IPS-20b (cell line): ENCODE results near the gene TOMM20.
"Not testable (repeated sequence)": the region's sequence is repeated elsewhere in the genome, so short reads cannot be mapped to it uniquely, and the experiment has no call there.

Experiments used
- H3K27ac ChIP-seq: one replicate; pipeline ENCODE4 v1.5.1; 2013; ENCODE audit warnings: low read length
- H3K27me3 ChIP-seq: 2 replicates; pipeline ENCODE4 v1.6.1; 2013; ENCODE audit warnings: mild to moderate bottlenecking, low read length, inconsistent platforms; ENCODE audit not compliant: insufficient read depth
- H3K36me3 ChIP-seq: 2 replicates; pipeline ENCODE4 v1.6.1; 2013; ENCODE audit warnings: low read depth, mild to moderate bottlenecking, inconsistent platforms, low read length, moderate library complexity; ENCODE audit not compliant: insufficient read depth
- H3K4me1 ChIP-seq: 2 replicates; pipeline ENCODE4 v1.6.1; 2013; ENCODE audit warnings: mild to moderate bottlenecking, control low read depth, inconsistent platforms, low read length, moderate library complexity; ENCODE audit not compliant: insufficient read depth
- H3K4me3 ChIP-seq: 2 replicates; pipeline ENCODE4 v1.5.1; 2013; ENCODE audit warnings: mild to moderate bottlenecking, low read length, inconsistent platforms
- H3K9ac ChIP-seq: 2 replicates; pipeline ENCODE4 v1.6.1; 2013; ENCODE audit warnings: low read depth, mild to moderate bottlenecking, inconsistent platforms, low read length, moderate library complexity
- H3K9me3 ChIP-seq: 2 replicates; pipeline ENCODE4 v1.6.1; 2013; ENCODE audit warnings: mild to moderate bottlenecking, low read depth, low read length, inconsistent platforms; ENCODE audit not compliant: insufficient read depth

Gene TOMM20

DNA sequence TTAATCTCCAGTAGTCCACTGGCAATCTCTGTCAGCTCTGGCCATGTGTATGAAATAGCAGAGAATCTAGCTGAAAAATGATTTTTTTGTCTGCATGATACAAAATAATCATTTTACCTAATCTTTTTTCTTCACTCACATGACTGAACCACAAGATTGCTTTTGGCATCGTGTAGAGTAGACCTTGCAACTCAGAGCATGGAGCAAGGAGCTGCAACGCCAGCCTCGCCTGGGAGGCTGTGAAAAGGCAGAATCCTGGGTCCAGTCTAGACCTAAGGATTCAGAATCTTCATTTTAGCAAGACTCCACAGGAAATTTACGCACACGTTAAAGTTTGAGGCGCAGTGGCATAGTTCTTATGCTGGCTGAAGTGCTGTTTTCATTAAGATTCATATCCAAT lies 40.2 kb downstream of the TOMM20 start:
- no peak overlapping the region for H3K27ac ChIP-seq
- H3K9me3 ChIP-seq, result no peaks in the 10 kb centered on the region
- no peaks in the 10 kb centered on the region for H3K27me3 ChIP-seq
- H3K4me3 ChIP-seq, result no peak overlapping the region
- H3K4me1 ChIP-seq, result peaks cover 15% of the 10 kb centered on the region
- no peak overlapping the region for H3K9ac ChIP-seq
- no peaks in the 10 kb centered on the region for H3K36me3 ChIP-seq

DNA sequence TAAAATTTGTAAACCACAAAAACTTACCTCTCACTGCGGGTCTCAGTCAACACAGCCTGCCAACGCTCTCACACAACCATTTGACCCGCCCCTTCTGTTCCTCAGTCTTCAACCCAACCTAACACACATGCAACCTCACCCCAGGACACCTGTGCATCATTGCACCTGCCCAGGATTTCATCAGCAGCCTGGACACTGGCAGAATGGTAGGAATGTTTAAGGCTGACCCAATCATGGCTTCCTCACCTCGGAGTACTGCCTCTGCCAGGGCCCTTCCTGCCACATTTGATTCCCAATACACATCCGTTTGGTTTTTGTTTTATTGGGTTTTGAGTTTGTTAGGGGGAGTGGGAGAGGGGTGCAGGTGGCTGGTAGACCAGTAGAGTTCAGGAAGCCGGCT lies 40.7 kb downstream of the TOMM20 start:
- Histone ChIP-seq H3K9me3 (no peaks in the 10 kb centered on the region), H3K4me1 (peaks cover 16% of the 10 kb centered on the region), H3K9ac (no peak overlapping the region), H3K36me3 (no peaks in the 10 kb centered on the region), H3K27me3 (no peaks in the 10 kb centered on the region), H3K4me3 (no peak overlapping the region), H3K27ac (peak overlapping the region; percentile 14)

DNA sequence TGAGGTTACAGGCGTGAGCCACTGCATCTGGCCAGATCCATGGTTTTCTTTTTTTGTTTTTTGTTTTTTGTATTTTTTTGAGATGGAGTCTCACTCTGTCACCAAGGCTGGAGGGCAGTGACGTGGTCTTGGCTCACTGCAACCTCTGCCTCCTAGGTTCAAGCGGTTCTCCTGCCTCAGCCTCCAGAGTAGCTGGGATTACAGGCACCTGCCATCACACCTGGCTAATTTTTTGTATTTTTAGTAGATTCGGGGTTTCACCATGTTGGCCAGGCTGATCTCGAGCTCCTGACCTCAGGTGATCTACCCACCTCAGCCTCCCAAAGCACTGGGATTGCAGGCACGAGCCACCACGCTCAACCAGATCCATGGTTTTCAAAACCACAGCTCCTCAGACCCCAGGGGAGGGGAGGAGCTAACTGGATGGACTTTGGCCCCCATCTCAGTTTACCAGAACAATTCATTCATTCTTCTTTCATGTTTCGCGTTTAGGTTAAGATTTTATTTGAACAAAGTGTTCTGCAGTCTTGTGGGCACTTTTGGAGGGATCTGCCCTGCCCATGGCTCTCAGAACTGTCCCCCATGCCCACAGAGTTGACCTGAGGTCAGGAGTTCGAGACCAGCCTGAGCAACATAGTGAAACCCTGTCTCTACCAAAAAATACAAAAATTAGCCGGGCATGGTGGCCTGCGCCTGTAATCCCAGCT lies 43.1 kb downstream of the TOMM20 start:
- H3K4me1 ChIP-seq, H3K27ac ChIP-seq, H3K27me3 ChIP-seq, H3K36me3 ChIP-seq, H3K4me3 ChIP-seq, H3K9ac ChIP-seq, H3K9me3 ChIP-seq: not testable (repeated sequence)

DNA sequence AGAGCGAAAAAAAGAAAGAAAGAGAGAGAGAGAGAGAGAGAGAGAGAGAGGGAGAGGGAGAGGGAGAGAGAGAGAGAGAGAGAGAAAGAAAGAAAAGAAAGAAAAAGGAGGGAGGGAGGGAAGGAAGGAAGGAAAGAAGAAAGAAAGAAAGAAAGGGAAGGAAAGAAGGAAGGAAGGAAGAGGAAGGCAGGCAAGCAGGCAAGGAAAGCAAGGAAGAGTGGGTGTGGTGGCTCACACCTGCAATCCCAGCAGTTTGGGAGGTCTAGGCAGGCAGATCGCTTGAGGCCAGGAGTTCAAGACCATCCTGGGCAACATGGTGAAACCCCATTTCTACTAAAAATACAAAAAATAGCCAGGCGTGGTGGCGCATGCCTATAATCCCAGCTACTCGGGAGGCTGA lies 47.8 kb downstream of the TOMM20 start:
- H3K27ac ChIP-seq, H3K36me3 ChIP-seq, H3K9ac ChIP-seq, H3K27me3 ChIP-seq, H3K4me1 ChIP-seq, H3K9me3 ChIP-seq, H3K4me3 ChIP-seq: not testable (repeated sequence)

DNA sequence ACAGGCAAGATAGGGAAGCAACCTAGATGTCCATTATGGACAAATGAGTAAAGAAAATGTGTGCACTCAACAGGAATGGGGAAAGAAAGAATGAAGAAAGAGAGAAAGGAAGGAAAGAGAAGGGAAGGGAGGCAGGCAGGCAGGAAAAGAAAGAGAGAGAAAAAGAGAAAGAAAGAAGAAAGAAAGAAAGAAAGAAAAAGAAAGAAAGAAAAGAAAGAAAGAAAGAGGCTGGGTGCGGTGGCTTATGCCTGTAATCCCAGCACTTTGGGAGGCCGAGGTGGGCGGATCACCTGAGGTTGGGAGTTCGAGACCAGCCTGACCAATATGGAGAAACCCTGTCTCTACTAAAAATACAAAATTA lies 48.4 kb downstream of the TOMM20 start:
- H3K27ac ChIP-seq, H3K36me3 ChIP-seq, H3K4me3 ChIP-seq, H3K9ac ChIP-seq, H3K27me3 ChIP-seq, H3K4me1 ChIP-seq, H3K9me3 ChIP-seq: not testable (repeated sequence)

DNA sequence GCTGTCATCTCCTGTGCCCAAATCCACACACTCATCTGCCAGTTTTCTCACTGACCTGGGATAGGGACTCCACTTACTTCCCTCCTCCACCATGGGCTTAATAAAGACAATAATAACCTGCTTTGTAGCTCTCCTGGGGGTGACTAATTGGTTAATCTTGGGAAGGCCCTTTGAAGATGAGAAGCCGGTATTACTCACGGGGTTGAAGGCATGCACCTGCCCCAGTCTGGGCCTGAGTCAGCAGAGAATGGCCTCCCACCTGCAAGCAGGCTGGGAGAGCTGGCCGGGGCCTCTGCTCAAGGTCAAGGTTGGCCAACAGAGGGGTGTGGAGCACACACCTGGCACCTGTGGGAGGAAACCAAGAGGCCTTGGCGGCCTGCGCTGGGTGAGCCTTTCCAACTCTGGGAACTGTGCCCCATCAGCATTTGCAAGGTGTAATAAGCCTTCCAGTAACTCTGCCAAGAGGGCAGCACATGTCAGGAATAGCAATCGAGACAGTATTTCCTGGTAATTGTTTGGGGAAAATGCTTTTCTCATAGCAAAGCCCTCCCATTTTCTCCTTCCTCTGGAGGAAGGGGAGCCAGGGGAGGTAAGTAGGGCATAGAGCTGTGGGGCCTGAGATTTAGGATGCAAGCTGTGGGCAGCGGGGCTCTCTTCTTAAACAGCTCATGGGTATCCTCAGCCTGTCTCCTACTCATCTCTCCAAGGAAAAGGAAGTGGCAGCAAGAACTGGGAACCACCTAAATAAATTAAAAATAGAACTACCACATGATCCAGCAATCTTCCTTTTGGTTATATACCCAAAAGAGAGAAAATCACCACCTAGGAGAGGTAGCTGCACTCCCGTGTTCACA lies 49.0 kb downstream of the TOMM20 start:
- H3K27ac ChIP-seq, result no peak overlapping the region
- no peak overlapping the region for H3K4me3 ChIP-seq
- no peaks in the 10 kb centered on the region for H3K36me3 ChIP-seq
- H3K9ac ChIP-seq, result no peak overlapping the region
- no peaks in the 10 kb centered on the region for H3K27me3 ChIP-seq
- peaks cover 8% of the 10 kb centered on the region; the same call in 1 of the 2 replicates for H3K4me1 ChIP-seq
- no peaks in the 10 kb centered on the region for H3K9me3 ChIP-seq

DNA sequence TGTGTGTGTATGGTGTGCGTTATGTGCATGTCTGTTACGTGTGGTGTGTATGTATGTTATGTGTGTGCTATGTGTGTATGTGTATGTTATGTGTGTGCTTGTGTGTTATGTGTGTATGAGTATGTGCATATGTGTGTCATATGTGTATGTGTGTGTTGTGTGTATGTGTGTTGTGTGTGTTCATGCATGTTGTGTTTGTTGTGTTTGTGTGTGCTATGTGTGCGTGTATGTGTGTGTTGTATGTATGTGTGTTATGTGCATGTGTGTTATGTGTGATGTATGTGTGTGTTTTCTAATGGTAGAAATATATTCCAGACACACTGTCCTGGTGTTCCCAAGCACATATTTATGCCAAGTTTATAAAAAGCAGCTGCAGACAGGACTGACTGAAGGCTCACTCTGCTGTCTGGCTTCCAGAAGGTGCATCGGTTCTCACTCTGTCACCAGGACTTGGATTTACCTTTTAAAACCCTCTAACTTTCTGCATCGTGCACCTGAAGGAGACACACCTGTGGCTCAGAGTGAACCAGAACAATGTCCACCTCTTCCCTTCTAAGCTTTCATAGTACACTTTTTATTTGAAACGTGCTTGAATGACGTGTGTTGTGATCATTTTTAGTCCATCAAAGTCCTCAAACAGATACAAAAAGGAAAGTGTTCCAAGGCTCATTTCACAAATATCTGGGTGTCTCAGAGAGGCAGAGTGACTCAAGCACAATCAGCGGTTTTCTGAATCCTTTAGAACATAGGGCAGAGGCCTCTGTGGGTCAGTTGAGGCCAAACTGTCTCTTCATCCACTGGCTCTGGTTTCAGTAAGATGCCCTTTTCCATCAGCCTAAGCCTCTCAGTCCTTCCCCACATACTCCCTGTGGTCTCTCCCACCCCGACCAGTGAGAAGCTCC lies 49.9 kb downstream of the TOMM20 start:
- H3K27me3 ChIP-seq, result no peaks in the 10 kb centered on the region
- no peak overlapping the region for H3K4me3 ChIP-seq
- H3K4me1 ChIP-seq, result peaks cover 4% of the 10 kb centered on the region; the same call in 1 of the 2 replicates
- no peak overlapping the region for H3K9ac ChIP-seq
- no peaks in the 10 kb centered on the region for H3K36me3 ChIP-seq
- no peak overlapping the region for H3K27ac ChIP-seq
- no peaks in the 10 kb centered on the region for H3K9me3 ChIP-seq

DNA sequence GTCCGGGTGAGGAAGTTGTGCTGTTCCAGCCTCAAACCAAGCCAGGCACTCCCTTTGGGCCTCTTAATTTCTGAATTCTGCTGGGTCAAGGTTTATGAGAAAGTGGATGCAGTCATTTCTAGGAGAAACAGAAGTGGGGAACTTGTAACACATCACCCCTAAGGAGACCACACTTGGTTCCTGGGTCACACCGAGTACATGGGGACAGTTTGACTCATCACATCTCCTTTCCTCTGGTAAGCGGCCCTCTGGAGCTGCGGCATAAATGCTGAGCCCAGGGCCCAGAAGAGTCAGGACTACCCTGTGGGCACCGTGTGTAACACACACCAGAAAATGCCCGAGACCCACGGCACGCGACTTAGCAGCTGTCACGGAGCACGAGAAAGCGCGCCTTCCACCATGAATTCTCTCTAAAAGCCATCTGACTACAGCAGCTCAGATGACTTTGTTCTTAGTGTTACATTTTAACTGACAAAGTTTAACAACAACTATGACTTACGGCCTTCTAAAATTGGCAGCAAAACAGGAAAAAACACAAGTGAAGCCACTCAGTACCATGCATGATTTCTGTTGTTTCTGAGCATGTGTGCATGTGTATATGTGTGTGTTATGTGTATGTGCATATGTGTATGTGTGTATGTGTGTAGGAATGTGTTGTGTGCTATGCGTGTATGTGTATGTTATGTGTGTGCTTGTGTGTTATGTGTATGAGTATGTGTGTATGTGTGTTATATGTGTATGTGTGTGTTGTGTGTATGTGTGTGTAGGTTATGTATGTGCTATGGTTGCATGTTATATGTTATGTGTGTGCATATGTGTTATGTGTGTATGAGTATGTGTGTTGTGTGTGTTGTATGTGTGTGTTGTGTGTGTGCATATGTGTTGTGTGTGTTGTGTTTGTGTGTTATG lies 50.8 kb downstream of the TOMM20 start:
- H3K4me3 ChIP-seq, result no peak overlapping the region
- H3K9ac ChIP-seq, result no peak overlapping the region
- no peak overlapping the region for H3K27ac ChIP-seq
- H3K36me3 ChIP-seq, result no peaks in the 10 kb centered on the region
- no peaks in the 10 kb centered on the region for H3K27me3 ChIP-seq
- no peaks in the 10 kb centered on the region for H3K9me3 ChIP-seq
- H3K4me1 ChIP-seq, result no peaks in the 10 kb centered on the region

DNA sequence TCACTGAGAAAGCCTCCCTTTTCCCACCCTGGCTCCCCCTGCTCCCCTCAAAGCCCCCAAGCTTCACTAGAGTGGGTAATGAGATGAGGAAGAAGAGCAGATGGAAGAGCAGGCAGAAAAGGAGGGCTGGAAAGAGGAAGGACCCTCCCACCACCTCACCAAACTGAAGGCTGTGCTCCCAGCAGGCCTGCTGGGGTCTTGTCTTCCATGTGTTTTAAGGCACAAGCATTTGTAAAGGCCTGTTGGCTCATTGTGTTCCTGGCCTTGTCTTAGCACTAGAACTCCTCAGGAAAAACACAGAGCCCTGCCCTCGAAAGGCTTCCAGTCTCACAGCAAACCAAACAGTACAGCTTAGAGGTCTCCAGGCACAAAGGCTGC lies 51.5 kb downstream of the TOMM20 start:
- no peak overlapping the region for H3K9ac ChIP-seq
- H3K4me1 ChIP-seq, result no peaks in the 10 kb centered on the region
- H3K4me3 ChIP-seq, result no peak overlapping the region
- no peaks in the 10 kb centered on the region for H3K9me3 ChIP-seq
- no peak overlapping the region for H3K27ac ChIP-seq
- no peaks in the 10 kb centered on the region for H3K27me3 ChIP-seq
- no peaks in the 10 kb centered on the region for H3K36me3 ChIP-seq

DNA sequence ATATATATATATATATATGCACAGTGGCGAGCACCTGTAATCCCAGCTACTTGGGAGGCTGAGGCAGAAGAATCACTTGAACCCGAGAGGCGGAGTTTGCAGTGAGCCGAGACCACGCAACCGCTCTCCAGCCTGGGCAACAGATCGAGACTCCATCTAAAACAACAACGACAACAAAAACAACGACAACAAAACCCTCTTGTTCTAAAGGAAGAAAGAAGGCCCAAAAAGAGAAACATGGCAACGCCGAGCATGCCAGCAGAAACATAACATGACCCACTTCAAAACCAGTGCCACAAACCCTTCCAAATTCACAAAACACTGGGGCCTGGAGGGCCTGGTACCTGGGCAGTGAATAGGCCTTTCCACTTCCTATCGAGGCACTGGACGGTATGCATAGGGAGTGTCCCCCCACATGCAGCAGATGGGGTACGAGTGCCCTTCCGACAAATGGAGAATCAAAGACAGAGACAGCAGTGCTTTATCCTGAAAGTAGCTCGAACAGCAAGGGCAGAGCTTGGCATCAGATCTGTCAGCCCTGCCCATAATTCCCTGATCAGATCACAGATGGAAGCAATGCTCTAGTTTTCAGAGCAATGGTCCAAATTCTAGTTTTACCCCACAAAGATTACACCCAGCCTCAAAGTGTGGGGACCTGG lies 52.0 kb downstream of the TOMM20 start:
- Histone ChIP-seq H3K4me1 (no peaks in the 10 kb centered on the region), H3K27ac (no peak overlapping the region), H3K4me3 (no peak overlapping the region), H3K36me3 (no peaks in the 10 kb centered on the region), H3K27me3 (no peaks in the 10 kb centered on the region), H3K9ac (no peak overlapping the region), H3K9me3 (no peaks in the 10 kb centered on the region)
